Kidney (tissue), 14 donors: Measurements from ENCODE around the gene EIF4H. TPM values are rescaled to one million over a fixed set of nuclear protein-coding genes. Genes with fewer than 3 reads are reported as not detected.

Source experiments
- DNase-seq, 5 donors: peaks; one replicate each; pipeline ENCODE4 v3.0.0-alpha.2; 2013 to 2020
- FAIRE-seq: peaks from 2 replicates; lab custom pipeline; 2012; peaks lifted over from hg19 to GRCh38; lab: Jason Lieb, UNC
- H3K27ac ChIP-seq, 2 donors: one replicate each; pipeline ENCODE4 v1.7.0; 2013; ENCODE audit warnings: low read depth in 2 of 2, low read length in 2 of 2, inconsistent platforms in 1 of 2
- H3K27me3 ChIP-seq: one replicate; pipeline ENCODE4 v1.7.1; 2013; ENCODE audit warnings: low read length, inconsistent platforms; ENCODE audit not compliant: control insufficient read depth, insufficient read depth
- H3K36me3 ChIP-seq, 3 donors: one replicate each; pipeline versions ENCODE4 v1.7.0 to v1.7.1; 2013; ENCODE audit warnings: low read length in 3 of 3, control low read depth in 1 of 3, inconsistent platforms in 1 of 3; ENCODE audit not compliant: insufficient read depth in 3 of 3, control insufficient read depth in 2 of 3
- H3K4me1 ChIP-seq, 3 donors: one replicate each; pipeline versions ENCODE4 v1.7.0 to v1.7.1; 2013; ENCODE audit warnings: low read length in 3 of 3, inconsistent platforms in 1 of 3, low read depth in 1 of 3; ENCODE audit not compliant: control insufficient read depth in 2 of 3, insufficient read depth in 2 of 3
- H3K4me3 ChIP-seq, 3 donors: one replicate each; pipeline versions ENCODE4 v1.7.0 to v1.8.1; 2013; ENCODE audit warnings: low read length in 3 of 3, control low read depth in 1 of 3, inconsistent platforms in 1 of 3
- H3K9ac ChIP-seq, 3 donors: one replicate each; pipeline versions ENCODE4 v1.7.0 to v1.7.1; 2013; ENCODE audit warnings: low read length in 3 of 3, control low read depth in 1 of 3, inconsistent platforms in 1 of 3
- H3K9me3 ChIP-seq, 3 donors: one replicate each; pipeline versions ENCODE4 v1.7.0 to v1.7.1; 2013; ENCODE audit warnings: low read length in 3 of 3, control low read depth in 1 of 3, inconsistent platforms in 1 of 3; ENCODE audit not compliant: control insufficient read depth in 2 of 3, insufficient read depth in 1 of 3
- CTCF ChIP-seq: IDR thresholded peaks from 3 replicates; pipeline ENCODE4 v1.5.1; 2012; ENCODE audit warnings: mild to moderate bottlenecking, moderate library complexity, borderline replicate concordance; ENCODE audit not compliant: insufficient read depth; ENCODE audit errors: extremely low read depth
- intact Hi-C: fragments of 100-400 bp; cut with DNase I; formaldehyde crosslinking; loops from one replicate; pipeline ENCODE4 v1.11.1; 2022
- polyA plus RNA-seq: library from polyadenylated mRNA; stranded (reverse); fragments of 350-450 nt; fragmentation: Illumina TruSeq; extraction: RNeasy Lipid Tissue Mini Kit (QIAGEN cat#74804); gene quantifications from one replicate; pipeline ENCODE4 v1.2.3, GENCODE V29; 2014; ENCODE audit warnings: low read depth, low replicate concordance; ENCODE audit not compliant: insufficient read depth
- total RNA-seq: library from RNA; stranded (reverse); fragmentation: NEBNext Ultra II Directional; extraction: Animal tissue kit (Norgen Biotek cat#: 25700); gene quantifications from one replicate; pipeline ENCODE4 v1.2.1, GENCODE V29; 2021
- donor health status: control.
- donor health status: control.
- donor health status: control.
- donor health status: control.
- donor health status: control.
- donor health status: DM: yes; HTN: yes; CAD: no.
- donor health status: Normal renal cell carcinoma (clear cell type).

EIF4H gene
- total and polyA plus RNA-seq, 2 donors from 2014 or later = 153 to 240 TPM

GRCh38 chr7:74138945-74139843 is 35.0 kb upstream of the EIF4H start:
- Histone ChIP-seq H3K36me3 (no peaks in the 10 kb centered on the region), H3K9me3 (no peaks in the 10 kb centered on the region), H3K4me3 (no peak overlapping the region), H3K27me3 (no peaks in the 10 kb centered on the region), H3K27ac (no peak overlapping the region), H3K4me1 (no peaks in the 10 kb centered on the region), H3K9ac (no peak overlapping the region)
- intact Hi-C loops = no loop called here
- DNase-seq (no peak), FAIRE-seq (no peak)
- TF ChIP-seq CTCF = no peak

- H3K27ac ChIP-seq = no peak overlapping the region
- no peak for TF ChIP-seq CTCF
- no peaks in the 10 kb centered on the region for H3K9me3 ChIP-seq
- intact Hi-C loops = no loop called here
- no peak overlapping the region for H3K4me3 ChIP-seq
- no peaks in the 10 kb centered on the region for H3K36me3 ChIP-seq
- H3K27me3 ChIP-seq = no peaks in the 10 kb centered on the region
- FAIRE-seq = no peak
- H3K9ac ChIP-seq = no peak overlapping the region
- no peak for DNase-seq
- no peaks in the 10 kb centered on the region for H3K4me1 ChIP-seq
Observed at GRCh38 chr7:74141705-74142104, 32.5 kb upstream of the EIF4H start.

GRCh38 chr7:74143383-74143782 is 30.8 kb upstream of the EIF4H start:
- no peak overlapping the region for H3K27ac ChIP-seq
- intact Hi-C loops = no loop called here
- FAIRE-seq (no peak), DNase-seq (no peak)
- H3K9ac ChIP-seq = no peak overlapping the region
- H3K36me3 ChIP-seq = no peaks in the 10 kb centered on the region
- no peaks in the 10 kb centered on the region for H3K27me3 ChIP-seq
- H3K4me3 ChIP-seq = no peak overlapping the region
- TF ChIP-seq CTCF = no peak
- H3K9me3 ChIP-seq = no peaks in the 10 kb centered on the region
- H3K4me1 ChIP-seq = no peaks in the 10 kb centered on the region

GRCh38 chr7:74148491-74148890 is 25.7 kb upstream of the EIF4H start:
- intact Hi-C loops = no loop called here
- TF ChIP-seq CTCF = no peak
- Histone ChIP-seq H3K27ac (no peak overlapping the region), H3K27me3 (no peaks in the 10 kb centered on the region), H3K36me3 (no peaks in the 10 kb centered on the region), H3K4me1 (no peaks in the 10 kb centered on the region), H3K4me3 (no peak overlapping the region), H3K9ac (no peak overlapping the region), H3K9me3 (no peaks in the 10 kb centered on the region)
- FAIRE-seq (no peak), DNase-seq (no peak)
